Measurements from ENCODE around the gene KRTAP5-3.

Gene KRTAP5-3

GRCh38 chr11:1563149-1563638, 45.1 kb downstream of the KRTAP5-3 start:
- no peak for DNase-seq

GRCh38 chr11:1562469-1563148, 45.7 kb downstream of the KRTAP5-3 start:
- DNase-seq: no peak

GRCh38 chr11:1561955-1562354, 46.3 kb downstream of the KRTAP5-3 start:
- DNase-seq: no peak

GRCh38 chr11:1561266-1561665, 47.0 kb downstream of the KRTAP5-3 start:
- no peak for DNase-seq

- no peak for DNase-seq
Observed at GRCh38 chr11:1560649-1561251, 47.5 kb downstream of the KRTAP5-3 start.

GRCh38 chr11:1560002-1560648, 48.1 kb downstream of the KRTAP5-3 start:
- no peak for DNase-seq

- no peak for DNase-seq
Observed at GRCh38 chr11:1559111-1559951, 48.9 kb downstream of the KRTAP5-3 start.

- DNase-seq: no peak
Observed at GRCh38 chr11:1558775-1559110, 49.5 kb downstream of the KRTAP5-3 start.

GRCh38 chr11:1557904-1558774, 50.1 kb downstream of the KRTAP5-3 start:
- peak; percentile 26 for DNase-seq
